Ovary (tissue), 9 donors: ENCODE results near the gene ANTXRL. TPM values are rescaled to one million over a fixed set of nuclear protein-coding genes. Genes with fewer than 3 reads are reported as not detected.
"Not testable (repeated sequence)": the region's sequence is repeated elsewhere in the genome, so short reads cannot be mapped to it uniquely, and the experiment has no call there.

Experiments used
- DNase-seq, 5 donors: peaks; one replicate each; pipeline ENCODE4 v3.0.0-alpha.2; 2019 to 2020
- H3K27ac ChIP-seq, 2 donors: fragments of 200-600 bp; one replicate each; pipeline versions ENCODE4 v1.5.1 to v1.8.0; 2019 to 2022
- H3K27me3 ChIP-seq: fragments of 200-600 bp; one replicate; pipeline ENCODE4 v1.8.0; 2022
- H3K36me3 ChIP-seq: fragments of 200-600 bp; sonication (generic); one replicate; pipeline ENCODE4 v1.5.1; 2019
- H3K4me1 ChIP-seq: one replicate; pipeline ENCODE4 v1.8.1; 2013; ENCODE audit warnings: mild to moderate bottlenecking, moderate library complexity; ENCODE audit not compliant: insufficient read depth
- H3K4me3 ChIP-seq: fragments of 200-600 bp; sonication (generic); one replicate; pipeline ENCODE4 v1.5.1; 2017
- H3K9me3 ChIP-seq, 2 donors: fragments of 200-600 bp in 1 of 2; sonication (generic) in 1 of 2; one replicate each; pipeline versions ENCODE4 v1.5.1 to v1.8.1; 2013 to 2019; ENCODE audit warnings: mild to moderate bottlenecking in 1 of 2, moderate library complexity in 1 of 2
- WGBS, 3 donors: extraction: QIAGEN DNeasy Blood & Tissue Kit in 1 of 3; methylation state at CpG; one replicate each; pipeline versions ENCODE4 v1.1.5 to v1.1.7; 2013 to 2017; 5-methylcytosine and 5-hydroxymethylcytosine counted together
- intact Hi-C, 4 donors: fragments of 100-400 bp; cut with DNase I; formaldehyde crosslinking; loops; one replicate each; pipeline versions ENCODE4 v1.11.0 to v1.15.1; 2022 to 2023
- polyA plus RNA-seq, 2 donors: library from polyadenylated mRNA; stranded (reverse); fragments of 200-250 nt in 1 of 2; fragments of 350-450 nt in 1 of 2; fragmentation: Illumina TruSeq in 1 of 2; extraction: RNeasy Lipid Tissue Mini Kit (QIAGEN cat#74804) in 1 of 2; gene quantifications; one replicate each; pipeline ENCODE4 v1.2.3, GENCODE V29; 2013 to 2014
- total RNA-seq, 7 donors: library from RNA; depleted of rRNA in 2 of 7; stranded (reverse); fragments of >200 nt in 2 of 7; fragmentation: NEBNext Ultra II Directional in 3 of 7; extraction: Animal tissue kit (Norgen Biotek cat#: 25700) in 3 of 7; gene quantifications; one replicate each; pipeline versions ENCODE4 v1.1.0 to v1.2.4, GENCODE V29; 2016 to 2023
- donor health status: DM: no; HTN: no; CAD: no; lungs with moderate emphysema.
- donor health status: DM: no; HTN: no; CAD: no.
- donor health status: Bipolar disorder and iron deficiency.
- donor health status: DM: yes; HTN: yes; CAD: no.
- donor health status: DM: no; HTN: no; CAD: no.
- donor health status: DM: yes; HTN: yes; CAD: no.

Gene ANTXRL
- total and polyA plus RNA-seq, 9 donors, result 0.51 TPM; not detected in 8

- DNase-seq, H3K4me3 ChIP-seq, H3K36me3 ChIP-seq, intact Hi-C loops, H3K27me3 ChIP-seq, H3K9me3 ChIP-seq, H3K27ac ChIP-seq, H3K4me1 ChIP-seq: not testable (repeated sequence)
- 83 to 89% methylated on average over 4 to 5 of the region's 11 CpGs; no CpG with 5 or more reads in 1 of the 3 donors for WGBS, 3 donors
Measured at GRCh38 chr10:46375406-46375805, 88.6 kb downstream of the ANTXRL start, which contains the start of gene ANXA8L1. TSS of gene ANXA8L1 (plus strand) at chr10:46375776. CDS start at chr10:46375852, 76 bp downstream.

- intact Hi-C loops, H3K36me3 ChIP-seq, H3K4me1 ChIP-seq, H3K4me3 ChIP-seq, H3K9me3 ChIP-seq, H3K27ac ChIP-seq, H3K27me3 ChIP-seq, DNase-seq: not testable (repeated sequence)
- WGBS, 3 donors, result no CpG with 5 or more reads among the region's 1 CpG
Measured at GRCh38 chr10:46377022-46377421, 90.2 kb downstream of the ANTXRL start.

DNA sequence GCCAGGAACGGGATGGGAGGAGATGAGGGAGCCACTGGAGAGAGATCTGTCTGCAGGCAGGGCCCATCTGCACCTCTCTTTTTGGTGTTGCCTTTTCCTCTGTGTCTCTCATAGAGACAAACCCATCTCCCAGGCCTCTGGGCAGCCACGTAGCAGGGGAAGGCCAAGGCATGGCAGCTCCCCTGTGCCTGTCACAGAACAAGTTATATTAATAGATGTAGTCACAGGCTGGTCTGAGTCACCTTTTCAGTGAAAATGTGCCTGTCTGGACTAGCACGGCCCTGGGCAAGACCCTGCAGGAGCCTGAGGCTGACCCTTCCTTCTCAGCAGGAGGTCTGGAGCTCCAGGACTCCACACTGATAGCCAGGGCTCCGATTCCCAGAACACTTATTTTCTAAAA lies 90.9 kb downstream of the ANTXRL start:
- H3K4me3 ChIP-seq, H3K36me3 ChIP-seq, H3K4me1 ChIP-seq, H3K27ac ChIP-seq, DNase-seq, H3K9me3 ChIP-seq, H3K27me3 ChIP-seq, intact Hi-C loops: not testable (repeated sequence)
- 100% methylated on average over 1 of the region's 4 CpGs; no CpG with 5 or more reads in 2 of the 3 donors for WGBS, 3 donors

DNA sequence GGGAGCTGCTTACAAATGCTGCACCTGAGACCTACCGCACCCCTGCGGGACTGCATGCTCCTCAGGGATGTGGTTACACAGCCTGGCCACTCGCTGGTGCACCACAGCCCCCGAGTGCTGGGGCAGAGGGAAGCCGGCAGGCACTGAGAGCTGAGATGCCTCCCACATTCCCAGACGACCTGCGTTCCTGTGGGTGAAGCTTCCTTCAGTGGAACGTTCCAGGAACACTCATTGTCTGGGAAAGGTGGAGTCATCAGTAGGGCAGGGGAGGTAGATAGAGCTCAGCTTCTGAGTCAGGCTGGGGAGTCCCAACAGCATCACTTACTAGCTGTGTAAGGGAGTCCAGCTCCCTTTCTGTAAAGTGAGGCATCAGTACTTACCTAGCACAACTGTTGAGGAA lies 91.3 kb downstream of the ANTXRL start:
- H3K4me1 ChIP-seq, H3K27ac ChIP-seq, H3K4me3 ChIP-seq, H3K36me3 ChIP-seq, H3K9me3 ChIP-seq, DNase-seq, H3K27me3 ChIP-seq, intact Hi-C loops: not testable (repeated sequence)
- 20% methylated on average over 6 of the region's 8 CpGs; no CpG with 5 or more reads in 2 of the 3 donors for WGBS, 3 donors

GRCh38 chr10:46379233-46379848 lies 92.5 kb downstream of the ANTXRL start:
- H3K4me1 ChIP-seq, H3K27me3 ChIP-seq, H3K27ac ChIP-seq, H3K9me3 ChIP-seq, H3K4me3 ChIP-seq, intact Hi-C loops, H3K36me3 ChIP-seq, DNase-seq: not testable (repeated sequence)
- WGBS, 3 donors, result 42 to 59% (median 43%) methylated on average over 2 of the region's 5 CpGs

Other genes starting within 250 kb of the ANTXRL start
- gene MSMB, start 240.7 kb upstream of the ANTXRL start, total RNA-seq, result not detected
- gene MSMB, start 240.7 kb upstream of the ANTXRL start, polyA plus RNA-seq, result not detected
- gene ANXA8L1, start 88.8 kb downstream of the ANTXRL start, total RNA-seq, result 10 to 100 TPM in 1 of 7 donors, 1 to 10 TPM in 3, not detected in 3; 1.1 to 29.9 (median 2.5) TPM
- 1 to 10 TPM in 1 of 2 donors, under 1 TPM in 1; 0.69 to 1.7 TPM for gene ANXA8L1, start 88.8 kb downstream of the ANTXRL start, polyA plus RNA-seq
- gene NPY4R, start 179.0 kb downstream of the ANTXRL start, total RNA-seq, result under 1 TPM in 1 of 7 donors, not detected in 6; 0.20 TPM
- not detected for gene NPY4R, start 179.0 kb downstream of the ANTXRL start, polyA plus RNA-seq